Neuronal stem cell (in vitro differentiated cells): Measurements from ENCODE around the gene SLC41A3.

ENCODE experiments used
- DNase-seq: peaks from one replicate; pipeline ENCODE4 v3.0.0-alpha.2; 2013; ENCODE audit warnings: low spot score
- H2AFZ ChIP-seq: one replicate; pipeline ENCODE4 v1.6.1; 2013; ENCODE audit warnings: mild to moderate bottlenecking, low read length, inconsistent platforms
- H2AK5ac ChIP-seq: 2 replicates; pipeline ENCODE4 v1.6.1; 2013; ENCODE audit warnings: low read depth, mild to moderate bottlenecking, inconsistent platforms, low read length, moderate library complexity, mixed read lengths
- H2BK120ac ChIP-seq: 2 replicates; pipeline ENCODE4 v1.6.1; 2013; ENCODE audit warnings: low read depth, mild to moderate bottlenecking, inconsistent platforms, low read length, moderate library complexity, mixed read lengths
- H2BK12ac ChIP-seq: one replicate; pipeline ENCODE4 v1.6.1; 2013; ENCODE audit warnings: low read length, inconsistent platforms
- H2BK15ac ChIP-seq: 2 replicates; pipeline ENCODE4 v1.6.1; 2013; ENCODE audit warnings: mild to moderate bottlenecking, low read length, inconsistent platforms, mixed read lengths
- H2BK5ac ChIP-seq: one replicate; pipeline ENCODE4 v1.6.1; 2013; ENCODE audit warnings: inconsistent platforms, mild to moderate bottlenecking, low read length, moderate library complexity
- H3K14ac ChIP-seq: one replicate; pipeline ENCODE4 v1.6.1; 2013; ENCODE audit warnings: low read length, inconsistent platforms
- H3K18ac ChIP-seq: 2 replicates; pipeline ENCODE4 v1.6.1; 2013; ENCODE audit warnings: low read length, inconsistent platforms
- H3K23ac ChIP-seq: 2 replicates; pipeline ENCODE4 v1.6.1; 2013; ENCODE audit warnings: low read depth, mild to moderate bottlenecking, mixed read lengths, low read length, inconsistent platforms; ENCODE audit not compliant: poor library complexity
- H3K27ac ChIP-seq: replicated peaks from 3 replicates; pipeline ENCODE4 v1.5.1; 2013; ENCODE audit warnings: low read length, inconsistent platforms
- H3K27me3 ChIP-seq, 3 experiments: 2 replicates each; pipeline ENCODE4 v1.6.1; 2013; ENCODE audit warnings: low read length in 3 of 3, mild to moderate bottlenecking in 2 of 3, inconsistent platforms in 1 of 3, low read depth in 1 of 3, mixed read lengths in 1 of 3, moderate library complexity in 1 of 3; ENCODE audit not compliant: control insufficient read depth in 3 of 3, insufficient read depth in 3 of 3
- H3K36me3 ChIP-seq, 2 donors: replicated peaks in 1 of 2; 2 replicates each; pipeline ENCODE4 v1.6.1; 2013; ENCODE audit warnings: low read length in 2 of 2; ENCODE audit not compliant: control insufficient read depth in 2 of 2, insufficient read depth in 2 of 2
- H3K4ac ChIP-seq: 2 replicates; pipeline ENCODE4 v1.6.1; 2013; ENCODE audit warnings: inconsistent platforms, mild to moderate bottlenecking, low read length, moderate library complexity
- H3K4me1 ChIP-seq, 2 donors: 1 replicate in 1 of 2; 2 replicates in 1 of 2; pipeline ENCODE4 v1.6.1; 2013; ENCODE audit warnings: low read length in 2 of 2, low read depth in 1 of 2; ENCODE audit not compliant: control insufficient read depth in 2 of 2, insufficient read depth in 1 of 2
- H3K4me2 ChIP-seq: one replicate; pipeline ENCODE4 v1.6.1; 2013; ENCODE audit warnings: mild to moderate bottlenecking, low read length, inconsistent platforms; ENCODE audit not compliant: insufficient read depth, poor library complexity, severe bottlenecking
- H3K4me3 ChIP-seq, 2 donors: 2 replicates each; pipeline ENCODE4 v1.5.1; 2013; ENCODE audit warnings: low read length in 2 of 2, mild to moderate bottlenecking in 2 of 2, inconsistent platforms in 1 of 2, moderate library complexity in 1 of 2
- H3K79me1 ChIP-seq: one replicate; pipeline ENCODE4 v1.6.1; 2013; ENCODE audit warnings: low read depth, mild to moderate bottlenecking, inconsistent platforms, low read length, moderate library complexity
- H3K9ac ChIP-seq: one replicate; pipeline ENCODE4 v1.6.1; 2013; ENCODE audit warnings: mild to moderate bottlenecking, low read depth, low read length, inconsistent platforms; ENCODE audit not compliant: poor library complexity
- H3K9me3 ChIP-seq, 2 donors: replicated peaks in 1 of 2; 2 replicates each; pipeline versions ENCODE3 to v1.6.1; 2013; ENCODE audit warnings: low read length in 2 of 2, mild to moderate bottlenecking in 2 of 2, inconsistent platforms in 1 of 2, low read depth in 1 of 2, mixed read lengths in 1 of 2, moderate library complexity in 1 of 2; ENCODE audit not compliant: control insufficient read depth in 2 of 2, insufficient read depth in 1 of 2
- H4K8ac ChIP-seq: one replicate; pipeline ENCODE4 v1.6.1; 2013; ENCODE audit warnings: low read depth, mild to moderate bottlenecking, inconsistent platforms, low read length, moderate library complexity
- H4K91ac ChIP-seq: one replicate; pipeline ENCODE4 v1.6.1; 2013; ENCODE audit warnings: low read length, low read depth, mild to moderate bottlenecking, inconsistent platforms; ENCODE audit not compliant: poor library complexity
- WGBS, 2 donors: extraction: QIAGEN DNeasy Blood & Tissue Kit; methylation state at CpG; one replicate each; pipeline ENCODE4 v1.1.7; 2013; ENCODE audit warnings: missing lambda C conversion rate in 2 of 2, mixed read lengths in 1 of 2; ENCODE audit not compliant: insufficient read length in 2 of 2, insufficient replicate concordance in 1 of 2; ENCODE audit errors: extremely low coverage in 2 of 2; 5-methylcytosine and 5-hydroxymethylcytosine counted together

The SLC41A3 gene

DNA sequence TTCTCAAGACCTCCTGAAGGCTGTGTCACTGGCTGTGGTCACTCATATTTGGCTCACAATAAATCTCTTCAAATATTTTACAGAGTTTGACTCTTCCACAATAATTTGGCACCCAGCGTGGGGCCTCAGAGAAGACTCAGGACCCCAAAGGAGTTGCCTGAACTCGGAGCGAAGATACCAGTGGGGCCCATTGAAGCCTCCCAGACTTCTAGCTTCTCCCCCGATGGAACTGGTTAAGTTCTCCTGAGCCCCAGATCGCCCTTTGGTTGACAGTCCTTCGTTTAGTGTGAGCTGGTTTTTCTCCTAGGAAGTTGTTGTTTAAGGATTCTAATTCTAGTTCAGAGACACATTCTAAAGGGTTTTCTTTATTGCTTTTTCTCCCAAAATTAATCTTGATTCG is 1.4 kb upstream of the SLC41A3 start:
- no peak for DNase-seq
- H3K4me2 ChIP-seq: no peak overlapping the region
- H3K14ac ChIP-seq: no peak overlapping the region
- no peaks in the 10 kb centered on the region for H3K79me1 ChIP-seq
- no peak overlapping the region for H3K4ac ChIP-seq
- no peaks in the 10 kb centered on the region for H3K27me3 ChIP-seq
- no CpG with 5 or more reads among the region's 7 CpGs for WGBS, 2 donors
- no peaks in the 10 kb centered on the region for H3K4me1 ChIP-seq
- H2BK15ac ChIP-seq: no peak overlapping the region
- H3K9me3 ChIP-seq: peaks cover 6 to 18% of the 10 kb centered on the region in 2 donors
- no peak overlapping the region for H2BK12ac ChIP-seq
- no peak overlapping the region for H2BK120ac ChIP-seq
- no peak overlapping the region for H3K4me3 ChIP-seq
- no peak overlapping the region for H2AFZ ChIP-seq
- H3K18ac ChIP-seq: no peak overlapping the region
- H2AK5ac ChIP-seq: no peak overlapping the region
- no peak overlapping the region for H3K9ac ChIP-seq
- no peak overlapping the region for H3K23ac ChIP-seq
- H4K8ac ChIP-seq: no peak overlapping the region
- no peak overlapping the region for H3K27ac ChIP-seq
- no peaks in the 10 kb centered on the region for H3K36me3 ChIP-seq
- no peak overlapping the region for H4K91ac ChIP-seq
- no peak overlapping the region for H2BK5ac ChIP-seq

GRCh38 chr3:126084768-126085180 is 850 bp upstream of the SLC41A3 start:
- H3K9me3 ChIP-seq: peaks cover 6 to 22% of the 10 kb centered on the region in 2 donors
- H2AK5ac ChIP-seq: no peak overlapping the region
- no peak overlapping the region for H4K91ac ChIP-seq
- no peaks in the 10 kb centered on the region for H3K4me1 ChIP-seq
- no peak overlapping the region for H4K8ac ChIP-seq
- no peaks in the 10 kb centered on the region for H3K36me3 ChIP-seq
- H3K23ac ChIP-seq: no peak overlapping the region
- H3K18ac ChIP-seq: no peak overlapping the region
- no peaks in the 10 kb centered on the region for H3K27me3 ChIP-seq
- H3K79me1 ChIP-seq: no peaks in the 10 kb centered on the region
- no peak overlapping the region for H3K27ac ChIP-seq
- H2BK12ac ChIP-seq: no peak overlapping the region
- no peak overlapping the region for H3K14ac ChIP-seq
- H2BK5ac ChIP-seq: no peak overlapping the region
- no CpG with 5 or more reads among the region's 5 CpGs for WGBS, 2 donors
- H3K4me2 ChIP-seq: no peak overlapping the region
- no peak overlapping the region for H2AFZ ChIP-seq
- DNase-seq: no peak
- H3K4me3 ChIP-seq: peak overlapping the region in 1 of 2 donors; percentile 94
- H3K9ac ChIP-seq: no peak overlapping the region
- no peak overlapping the region for H2BK120ac ChIP-seq
- H2BK15ac ChIP-seq: no peak overlapping the region
- H3K4ac ChIP-seq: no peak overlapping the region

DNA sequence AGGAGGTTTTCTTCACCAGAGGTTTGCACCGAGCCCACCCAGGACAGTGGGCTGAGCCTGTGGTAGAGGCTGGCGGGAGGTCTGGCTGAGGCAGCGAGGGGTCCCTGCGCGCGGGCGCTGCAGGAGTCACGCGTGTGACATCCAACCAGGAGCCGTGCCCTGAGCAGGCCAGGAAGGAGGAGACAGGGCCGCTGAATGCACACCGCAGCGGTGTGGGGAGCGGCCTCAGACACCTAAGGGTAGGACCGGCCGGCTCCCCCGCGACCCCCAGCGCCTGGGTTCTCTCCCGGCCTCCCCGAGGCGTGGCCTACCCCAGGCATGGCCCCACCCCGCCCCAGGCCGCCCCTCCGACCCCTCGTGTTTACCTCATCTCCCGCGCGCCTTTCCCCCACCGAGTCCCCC is 412 bp downstream of the SLC41A3 start:
- no peak overlapping the region for H3K4ac ChIP-seq
- H3K27ac ChIP-seq: peak overlapping the region; percentile 35
- no peak overlapping the region for H2BK5ac ChIP-seq
- H2BK12ac ChIP-seq: no peak overlapping the region
- peak overlapping the region; percentile 71 for H3K4me2 ChIP-seq
- H4K8ac ChIP-seq: no peak overlapping the region
- H2BK15ac ChIP-seq: no peak overlapping the region
- no CpG with 5 or more reads among the region's 30 CpGs for WGBS, 2 donors
- no peak overlapping the region for H2BK120ac ChIP-seq
- peak overlapping the region; percentile 93 to 94 for H3K4me3 ChIP-seq
- DNase-seq: peak; percentile 26
- H2AFZ ChIP-seq: peak overlapping the region; percentile 98
- no peaks in the 10 kb centered on the region for H3K27me3 ChIP-seq
- H3K4me1 ChIP-seq: no peaks in the 10 kb centered on the region
- peak overlapping the region; percentile 94 for H3K18ac ChIP-seq
- no peak overlapping the region for H3K14ac ChIP-seq
- peaks cover 1 to 23% of the 10 kb centered on the region in 2 donors for H3K9me3 ChIP-seq
- peak overlapping the region; percentile 96 for H3K9ac ChIP-seq
- peak overlapping the region; percentile 42 for H2AK5ac ChIP-seq
- H4K91ac ChIP-seq: no peak overlapping the region
- no peaks in the 10 kb centered on the region for H3K36me3 ChIP-seq
- H3K79me1 ChIP-seq: no peaks in the 10 kb centered on the region
- peak overlapping the region; percentile 58 for H3K23ac ChIP-seq

DNA sequence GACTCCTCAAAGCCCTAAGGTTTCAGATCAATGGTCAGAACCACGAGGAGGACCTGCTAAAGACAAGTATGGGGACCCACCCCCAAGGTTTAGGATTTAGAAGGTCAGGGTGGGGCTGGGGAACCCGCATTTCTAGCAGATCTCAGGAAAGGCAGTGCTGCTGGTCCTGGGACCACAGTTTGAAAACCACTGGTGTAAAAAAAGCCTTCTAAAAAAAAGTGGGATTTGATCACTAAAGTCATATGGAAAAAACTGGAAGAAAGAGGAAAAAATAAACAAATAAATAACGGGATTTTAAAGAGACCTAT is 832 bp downstream of the SLC41A3 start:
- no CpG with 5 or more reads among the region's 3 CpGs for WGBS, 2 donors
- H3K4me3 ChIP-seq: peak overlapping the region; percentile 93 to 94

More for the DNA sequence above, 832 bp downstream of the SLC41A3 start:
- Histone ChIP-seq H2BK5ac (no peak overlapping the region), H3K23ac (no peak overlapping the region), H2BK120ac (no peak overlapping the region), H3K36me3 (no peaks in the 10 kb centered on the region), H2BK15ac (no peak overlapping the region), H2AK5ac (no peak overlapping the region), H3K18ac (no peak overlapping the region), H4K91ac (no peak overlapping the region), H2AFZ (peak overlapping the region; percentile 98), H4K8ac (no peak overlapping the region), H3K9me3 (peaks cover 1 to 19% of the 10 kb centered on the region in 2 donors), H3K27me3 (no peaks in the 10 kb centered on the region), H3K27ac (no peak overlapping the region), H3K9ac (no peak overlapping the region), H3K4ac (no peak overlapping the region), H2BK12ac (no peak overlapping the region), H3K79me1 (no peaks in the 10 kb centered on the region), H3K4me1 (no peaks in the 10 kb centered on the region), H3K4me2 (peak overlapping the region; percentile 71), H3K14ac (no peak overlapping the region)
- no peak for DNase-seq
